HCT116 (cell line): ENCODE results near the gene RNF150. TPM values are rescaled to one million over a fixed set of nuclear protein-coding genes. Genes with fewer than 3 reads are reported as not detected.

Source experiments
- ATAC-seq: fragments of 200-7000 bp; cut with Tn5 transposase; 2 replicates; pipeline ENCODE4 v1.9.1; 2020; ENCODE audit warnings: mild to moderate bottlenecking, moderate library complexity
- BruUV-seq: library from RNA; stranded (reverse); fragments of 400-500 nt; replicated peaks from 2 replicates; lab custom pipeline; 2021; lab: Mats Ljungman, UMichigan
- CTCF ChIA-PET: fragments of 300-600 bp; sonication (Branson Sonifier 250); formaldehyde crosslinking; loops from one replicate; lab custom pipeline; 2021; ENCODE audit warnings: antibody characterized with exemption; lab: Charles Lee
- POLR2A ChIA-PET: fragments of 300-600, 350-600 bp; sonication (Branson Sonifier 250); formaldehyde crosslinking; loops from one replicate; lab custom pipeline; 2021; ENCODE audit warnings: antibody characterized with exemption; lab: Charles Lee
- RAD21 ChIA-PET, 2 experiments: fragments of 300-600 bp; sonication (Branson Sonifier 250); formaldehyde crosslinking; loops; one replicate each; lab custom pipeline; 2023; ENCODE audit warnings: low total read pairs in 2 of 2; ENCODE audit not compliant: uncharacterized antibody in 2 of 2, unreplicated experiment in 2 of 2, low non-redundant PET in 1 of 2; lab: Charles Lee
- DNase-seq: peaks from one replicate; pipeline ENCODE4 v3.0.0-alpha.2; 2010; ENCODE audit warnings: low read depth, low spot score
- H2AFZ ChIP-seq: fragments of 200-600 bp; shearing (Covaris generic), sonication (generic); 2 replicates; pipeline ENCODE4 v1.6.1; 2017; ENCODE audit warnings: low read depth, mixed run types, mixed read lengths, antibody characterized with exemption, low read length; ENCODE audit not compliant: poor library complexity, severe bottlenecking
- H3K27ac ChIP-seq: 2 replicates; pipeline ENCODE4 v1.5.1; 2012; ENCODE audit warnings: low read depth, low read length
- H3K27me3 ChIP-seq: fragments of 200-600 bp; sonication (generic); 2 replicates; pipeline ENCODE4 v1.6.1; 2016; ENCODE audit warnings: mixed run types, low read length, mixed read lengths; ENCODE audit not compliant: insufficient read depth
- H3K36me3 ChIP-seq, 2 experiments: fragments of 200-500 bp in 1 of 2; fragments of 200-600 bp in 1 of 2; sonication (Bioruptor generic) in 1 of 2; sonication (generic) in 1 of 2; 2 replicates each; pipeline versions ENCODE4 v1.5.1 to v1.6.1; 2014 to 2016; ENCODE audit warnings: low read length in 2 of 2, inconsistent platforms in 1 of 2, mixed read lengths in 1 of 2, mixed run types in 1 of 2; ENCODE audit not compliant: insufficient read depth in 2 of 2, control insufficient read depth in 1 of 2
- H3K4me1 ChIP-seq, 2 experiments: fragments of 200-600 bp in 1 of 2; sonication (generic) in 1 of 2; 2 replicates each; pipeline versions ENCODE4 v1.5.1 to v1.6.1; 2012 to 2017; ENCODE audit warnings: low read length in 2 of 2, inconsistent platforms in 1 of 2, mild to moderate bottlenecking in 1 of 2, mixed read lengths in 1 of 2, mixed run types in 1 of 2, moderate library complexity in 1 of 2; ENCODE audit not compliant: insufficient read depth in 2 of 2, control insufficient read depth in 1 of 2
- H3K4me2 ChIP-seq: fragments of 200-600 bp; sonication (generic); 2 replicates; pipeline ENCODE4 v1.6.1; 2017; ENCODE audit warnings: mixed run types, low read length, mixed read lengths
- H3K4me3 ChIP-seq, 2 experiments: fragments of 200-600 bp in 1 of 2; sonication (generic) in 1 of 2; replicated peaks in 1 of 2; 2 replicates each; pipeline ENCODE4 v1.5.1; 2011 to 2016; ENCODE audit warnings: low read length in 2 of 2, control low read depth in 1 of 2, low read depth in 1 of 2, mild to moderate bottlenecking in 1 of 2, mixed read lengths in 1 of 2, mixed run types in 1 of 2
- H3K79me2 ChIP-seq: fragments of 200-600 bp; sonication (generic); 2 replicates; pipeline ENCODE4 v1.6.1; 2017; ENCODE audit warnings: mild to moderate bottlenecking, mixed run types, low read length, moderate library complexity, mixed read lengths; ENCODE audit not compliant: insufficient read depth
- H3K9ac ChIP-seq: fragments of 200-600 bp; sonication (generic); 2 replicates; pipeline ENCODE4 v1.6.1; 2016; ENCODE audit warnings: low read length, mixed read lengths
- H3K9me2 ChIP-seq: fragments of 200-600 bp; sonication (generic), shearing (Covaris generic); 2 replicates; pipeline ENCODE4 v1.6.1; 2017; ENCODE audit warnings: mixed run types, mild to moderate bottlenecking, moderate library complexity; ENCODE audit not compliant: insufficient read depth
- H3K9me3 ChIP-seq, 2 experiments: fragments of 200-500 bp in 1 of 2; fragments of 200-600 bp in 1 of 2; sonication (Bioruptor generic) in 1 of 2; sonication (generic) in 1 of 2; 2 replicates each; pipeline ENCODE4 v1.6.1; 2014 to 2017; ENCODE audit warnings: low read length in 2 of 2, mixed read lengths in 2 of 2, inconsistent platforms in 1 of 2, low read depth in 1 of 2, mild to moderate bottlenecking in 1 of 2, mixed run types in 1 of 2, moderate library complexity in 1 of 2; ENCODE audit not compliant: control insufficient read depth in 1 of 2, insufficient read depth in 1 of 2
- H4K20me1 ChIP-seq: fragments of 200-600 bp; sonication (generic), shearing (Covaris generic); 2 replicates; pipeline ENCODE4 v1.6.1; 2017; ENCODE audit warnings: mixed run types, mild to moderate bottlenecking, moderate library complexity; ENCODE audit not compliant: insufficient read depth
- CBX3 ChIP-seq: IDR thresholded peaks from 2 replicates; pipeline ENCODE4 v1.6.1; 2012; ENCODE audit warnings: low read depth
- CEBPB ChIP-seq: IDR thresholded peaks from 2 replicates; pipeline ENCODE4 v1.6.1; 2012; ENCODE audit warnings: low read depth
- EGR1 ChIP-seq: IDR thresholded peaks from 2 replicates; pipeline ENCODE4 v1.6.1; 2012; ENCODE audit warnings: low read depth
- ELF1 ChIP-seq: IDR thresholded peaks from 2 replicates; pipeline ENCODE4 v1.6.1; 2012; ENCODE audit warnings: low read depth, borderline replicate concordance
- EZH2phosphoT487 ChIP-seq: fragments of 200-600 bp; IDR thresholded peaks from 2 replicates; pipeline ENCODE4 v1.6.1; 2018; ENCODE audit warnings: antibody characterized with exemption, borderline replicate concordance
- FOSL1 ChIP-seq: IDR thresholded peaks from 2 replicates; pipeline ENCODE4 v1.6.1; 2012; ENCODE audit warnings: low read depth
- JUND ChIP-seq: IDR thresholded peaks from 2 replicates; pipeline ENCODE4 v1.6.1; 2012
- RAD21 ChIP-seq: IDR thresholded peaks from 2 replicates; pipeline ENCODE4 v1.6.1; 2012; ENCODE audit warnings: low read depth, mild to moderate bottlenecking
- REST ChIP-seq: IDR thresholded peaks from 2 replicates; pipeline ENCODE4 v1.6.1; 2012; ENCODE audit warnings: low read depth
- SRF ChIP-seq: IDR thresholded peaks from 2 replicates; pipeline ENCODE4 v1.6.1; 2012; ENCODE audit warnings: low read depth
- TCF7L2 ChIP-seq: IDR thresholded peaks from 2 replicates; pipeline ENCODE4 v1.7.0; 2011; ENCODE audit warnings: borderline replicate concordance, inconsistent platforms; ENCODE audit not compliant: insufficient read depth, insufficient read length; ENCODE audit errors: extremely low read depth
- YY1 ChIP-seq: IDR thresholded peaks from 2 replicates; pipeline ENCODE4 v1.6.1; 2011; ENCODE audit warnings: low read length, low read depth, moderate library complexity, mild to moderate bottlenecking; ENCODE audit not compliant: insufficient replicate concordance; ENCODE audit errors: extremely low read depth
- ZBTB33 ChIP-seq: IDR thresholded peaks from 2 replicates; pipeline ENCODE4 v1.6.1; 2011; ENCODE audit warnings: mild to moderate bottlenecking, low read length, moderate library complexity; ENCODE audit not compliant: insufficient replicate concordance; ENCODE audit errors: extremely low read depth
- ZFX ChIP-seq: fragments of 450-650 bp; IDR thresholded peaks from 2 replicates; pipeline ENCODE4 v1.6.1; 2017
- ZNF274 ChIP-seq: fragments of 200-500 bp; sonication (Bioruptor generic); IDR thresholded peaks from 2 replicates; pipeline ENCODE4 v1.6.1; 2014; ENCODE audit warnings: mild to moderate bottlenecking, low read depth, low read length, inconsistent platforms
- intact Hi-C: fragments of 100-400 bp; cut with micrococcal nuclease; formaldehyde crosslinking; loops from 2 replicates; pipeline ENCODE4 v1.10.0; 2022
- total RNA-seq: library from RNA; stranded (reverse); gene quantifications from one replicate; pipeline ENCODE4 v1.2.1, GENCODE V29; 2021; ENCODE audit not compliant: unreplicated experiment
- TF ChIP-seq, protein P1 (sequence below), 3 experiments: fragments of 200-600 bp in 1 of 3; sonication (generic) in 1 of 3; IDR thresholded peaks in 2 of 3; conservative IDR thresholded peaks in 1 of 3; 2 replicates each; pipeline ENCODE4 v1.5.1; 2012 to 2017; ENCODE audit warnings: low read depth in 2 of 3, low read length in 2 of 3, antibody characterized with exemption in 1 of 3, borderline replicate concordance in 1 of 3, control low read depth in 1 of 3, mild to moderate bottlenecking in 1 of 3, mixed read lengths in 1 of 3, mixed run types in 1 of 3, moderate library complexity in 1 of 3; ENCODE audit not compliant: insufficient read depth in 1 of 3

Gene RNF150
- total RNA-seq, 1 experiment from 2014 or later: 0.07 TPM

DNA sequence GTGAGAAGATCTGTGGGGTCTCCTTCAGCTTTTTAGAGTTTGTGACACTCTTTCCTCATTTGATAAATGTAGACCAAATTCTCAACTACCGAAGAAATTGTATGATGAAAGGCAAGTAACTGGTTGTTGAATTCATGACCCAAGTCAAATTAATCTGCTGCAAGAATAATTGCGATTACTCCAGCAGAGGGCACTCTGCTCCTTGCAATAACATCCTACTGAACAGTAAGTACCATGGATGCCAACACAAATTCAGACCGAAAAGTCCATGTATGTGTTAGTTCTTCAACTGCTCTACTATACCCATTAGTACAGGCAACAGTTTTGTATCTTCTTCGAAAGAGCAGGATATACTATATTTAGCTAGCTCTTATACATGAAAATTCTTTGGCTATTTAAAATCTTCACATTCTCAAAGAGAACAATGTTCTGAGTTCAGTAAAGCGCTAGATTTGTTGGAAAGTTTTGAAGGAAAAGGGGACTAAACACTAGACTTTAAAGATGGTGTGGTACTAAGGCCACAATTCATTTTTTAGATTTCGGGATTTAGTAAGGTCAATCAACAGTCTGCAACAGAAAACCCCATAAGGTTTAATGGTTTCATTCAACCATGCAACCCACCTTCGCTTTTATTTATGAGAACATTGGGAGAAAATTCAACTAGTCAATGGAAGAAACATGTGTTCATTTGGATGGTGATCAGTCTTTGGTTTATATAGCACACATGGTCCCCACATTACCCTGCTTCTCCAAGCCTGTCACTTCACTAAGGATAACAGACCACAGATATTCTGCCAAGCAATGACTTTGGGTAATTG is 271.7 kb downstream of the RNF150 start:
- POLR2A ChIA-PET: no interaction called here
- CTCF ChIA-PET: interaction anchor here (1.7 to 1.8 kb wide), 2 partner anchors 11 to 22 kb away, joined by 4 to 7 read pairs; no protein-coding TSS in a partner anchor
- no peaks in the 10 kb centered on the region for H3K36me3 ChIP-seq
- ATAC-seq (peak; percentile 56), DNase-seq (peak; percentile 74)
- intact Hi-C loops: loop anchor here (1.0 to 10.0 kb wide), 3 partner anchors 23 to 1983 kb away; partner anchors contain the start of gene INPP4B
- BruUV-seq: no TSS peak
- no peaks in the 10 kb centered on the region for H3K9me3 ChIP-seq
- no peaks in the 10 kb centered on the region for H4K20me1 ChIP-seq
- no peaks in the 10 kb centered on the region for H3K79me2 ChIP-seq
- H3K4me3 ChIP-seq: no peak overlapping the region
- H2AFZ ChIP-seq: peak overlapping the region; percentile 54
- RAD21 ChIA-PET: no interaction called here
- peaks cover 3 to 12% of the 10 kb centered on the region in 2 experiments; a peak in 3 of 4 replicates for H3K4me1 ChIP-seq
- no peaks in the 10 kb centered on the region for H3K9me2 ChIP-seq
- no peak overlapping the region for H3K9ac ChIP-seq
- H3K27me3 ChIP-seq: no peaks in the 10 kb centered on the region
- no peak overlapping the region for H3K27ac ChIP-seq
- TF ChIP-seq ELF1 (no peak), ZFX (no peak), ZNF274 (no peak), RAD21 (peak; percentile 90), JUND (no peak), REST (no peak), CBX3 (peak; percentile 27; the same call in 1 of the 2 replicates), ZBTB33 (no peak), SRF (no peak), EZH2phosphoT487 (no peak), YY1 (no peak), TCF7L2 (no peak), EGR1 (no peak), FOSL1 (no peak), CEBPB (no peak)
- TF ChIP-seq, protein P1, sequence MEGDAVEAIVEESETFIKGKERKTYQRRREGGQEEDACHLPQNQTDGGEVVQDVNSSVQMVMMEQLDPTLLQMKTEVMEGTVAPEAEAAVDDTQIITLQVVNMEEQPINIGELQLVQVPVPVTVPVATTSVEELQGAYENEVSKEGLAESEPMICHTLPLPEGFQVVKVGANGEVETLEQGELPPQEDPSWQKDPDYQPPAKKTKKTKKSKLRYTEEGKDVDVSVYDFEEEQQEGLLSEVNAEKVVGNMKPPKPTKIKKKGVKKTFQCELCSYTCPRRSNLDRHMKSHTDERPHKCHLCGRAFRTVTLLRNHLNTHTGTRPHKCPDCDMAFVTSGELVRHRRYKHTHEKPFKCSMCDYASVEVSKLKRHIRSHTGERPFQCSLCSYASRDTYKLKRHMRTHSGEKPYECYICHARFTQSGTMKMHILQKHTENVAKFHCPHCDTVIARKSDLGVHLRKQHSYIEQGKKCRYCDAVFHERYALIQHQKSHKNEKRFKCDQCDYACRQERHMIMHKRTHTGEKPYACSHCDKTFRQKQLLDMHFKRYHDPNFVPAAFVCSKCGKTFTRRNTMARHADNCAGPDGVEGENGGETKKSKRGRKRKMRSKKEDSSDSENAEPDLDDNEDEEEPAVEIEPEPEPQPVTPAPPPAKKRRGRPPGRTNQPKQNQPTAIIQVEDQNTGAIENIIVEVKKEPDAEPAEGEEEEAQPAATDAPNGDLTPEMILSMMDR (IDR thresholded peaks at IDR 0.05 in 2 of 3, conservative IDR thresholded peaks at IDR 0.05 in 1 of 3; ENCODE audit: borderline replicate concordance in 1 of 3, insufficient read depth in 1 of 3, low read depth in 2 of 3, low read length in 2 of 3): peak; percentile 70 to 82 (median 70); a peak in 5 of 6 replicates
- peak overlapping the region; percentile 6; the same call in 1 of the 2 replicates for H3K4me2 ChIP-seq
